IMR-90 (cell line): ENCODE measurements around the gene CATSPER1. TPM values are rescaled to one million over a fixed set of nuclear protein-coding genes. Genes with fewer than 3 reads are reported as not detected.

ENCODE experiments used
- ATAC-seq: fragments of 200-7000 bp; cut with Tn5 transposase; 2 replicates; pipeline ENCODE4 v1.9.1; 2020; ENCODE audit warnings: low read depth, mild to moderate bottlenecking, moderate library complexity
- BruUV-seq: library from RNA; stranded (reverse); fragments of 400-500 nt; replicated peaks from 2 replicates; lab custom pipeline; 2021; lab: Mats Ljungman, UMichigan
- CTCF ChIA-PET: fragments of 300-600 bp; formaldehyde crosslinking; extraction: SDS; loops from one replicate; lab custom pipeline; 2021; ENCODE audit warnings: antibody characterized with exemption; lab: Yijun Ruan, JAX
- POLR2A ChIA-PET: fragments of 300-600 bp; sonication (Branson Sonifier 250); formaldehyde crosslinking; loops from one replicate; lab custom pipeline; 2022; ENCODE audit warnings: antibody characterized with exemption; ENCODE audit not compliant: unreplicated experiment; lab: Charles Lee
- DNase-seq: peaks from one replicate; pipeline ENCODE4 v3.0.0; 2013
- H2AFZ ChIP-seq: replicated peaks from 2 replicates; pipeline ENCODE3; 2013; ENCODE audit warnings: low read length, mild to moderate bottlenecking; ENCODE audit not compliant: poor library complexity
- H2AK5ac ChIP-seq: 2 replicates; pipeline ENCODE4 v1.6.1; 2013; ENCODE audit warnings: low read depth, low read length, inconsistent platforms
- H2AK9ac ChIP-seq: replicated peaks from 2 replicates; pipeline ENCODE3; 2013; ENCODE audit warnings: mild to moderate bottlenecking, low read depth, low read length, moderate library complexity; ENCODE audit not compliant: poor library complexity
- H2BK120ac ChIP-seq: 2 replicates; pipeline ENCODE4 v1.6.1; 2013; ENCODE audit warnings: low read depth, low read length, inconsistent platforms
- H2BK15ac ChIP-seq: 3 replicates; pipeline ENCODE4 v1.6.1; 2013; ENCODE audit warnings: low read depth, low read length, inconsistent platforms
- H2BK20ac ChIP-seq: 2 replicates; pipeline ENCODE4 v1.6.1; 2013; ENCODE audit warnings: low read depth, mild to moderate bottlenecking, inconsistent platforms, low read length, moderate library complexity
- H2BK5ac ChIP-seq: 2 replicates; pipeline ENCODE4 v1.6.1; 2013; ENCODE audit warnings: mild to moderate bottlenecking, low read depth, low read length, inconsistent platforms; ENCODE audit not compliant: poor library complexity, severe bottlenecking
- H3K14ac ChIP-seq: replicated peaks from 2 replicates; pipeline ENCODE4 v1.6.1; 2013; ENCODE audit warnings: low read depth, low read length, inconsistent platforms
- H3K18ac ChIP-seq: 2 replicates; pipeline ENCODE4 v1.6.1; 2013; ENCODE audit warnings: low read depth, low read length, control low read depth
- H3K23ac ChIP-seq: 2 replicates; pipeline ENCODE4 v1.6.1; 2013; ENCODE audit warnings: low read depth, low read length, inconsistent platforms
- H3K27ac ChIP-seq: 2 replicates; pipeline ENCODE4 v1.5.1; 2013; ENCODE audit warnings: mild to moderate bottlenecking, control low read depth, low read length; ENCODE audit not compliant: insufficient read depth
- H3K27me3 ChIP-seq: 2 replicates; pipeline ENCODE4 v1.6.1; 2013; ENCODE audit warnings: low read length; ENCODE audit not compliant: control insufficient read depth, insufficient read depth
- H3K36me3 ChIP-seq: 2 replicates; pipeline ENCODE4 v1.6.1; 2013; ENCODE audit warnings: low read length, mixed read lengths; ENCODE audit not compliant: control insufficient read depth, insufficient read depth
- H3K4ac ChIP-seq: 2 replicates; pipeline ENCODE4 v1.6.1; 2013; ENCODE audit warnings: low read depth, low read length, inconsistent platforms
- H3K4me1 ChIP-seq: 2 replicates; pipeline ENCODE4 v1.6.1; 2013; ENCODE audit warnings: low read length, mixed read lengths; ENCODE audit not compliant: control insufficient read depth, insufficient read depth
- H3K4me2 ChIP-seq: 2 replicates; pipeline ENCODE4 v1.6.1; 2013; ENCODE audit warnings: low read depth, mild to moderate bottlenecking, control low read depth, low read length, moderate library complexity
- H3K4me3 ChIP-seq: 2 replicates; pipeline ENCODE4 v1.5.1; 2013; ENCODE audit warnings: low read depth, mild to moderate bottlenecking, control low read depth, low read length, moderate library complexity; ENCODE audit not compliant: insufficient read depth
- H3K56ac ChIP-seq: 2 replicates; pipeline ENCODE4 v1.6.1; 2013; ENCODE audit warnings: low read length, inconsistent platforms; ENCODE audit not compliant: insufficient read depth; ENCODE audit errors: extremely low read depth
- H3K79me1 ChIP-seq, 2 experiments: 2 replicates each; pipeline ENCODE4 v1.6.1; 2013; ENCODE audit warnings: low read length in 2 of 2, inconsistent platforms in 1 of 2, low read depth in 1 of 2
- H3K9ac ChIP-seq: 2 replicates; pipeline ENCODE4 v1.6.1; 2013; ENCODE audit warnings: low read depth, low read length, control low read depth
- H3K9me1 ChIP-seq: 2 replicates; pipeline ENCODE4 v1.6.1; 2013; ENCODE audit warnings: low read length, inconsistent platforms; ENCODE audit not compliant: insufficient read depth
- H3K9me3 ChIP-seq: 2 replicates; pipeline ENCODE4 v1.6.1; 2013; ENCODE audit warnings: low read length; ENCODE audit not compliant: control insufficient read depth, insufficient read depth
- H4K20me1 ChIP-seq: 2 replicates; pipeline ENCODE4 v1.6.1; 2013; ENCODE audit warnings: low read length, inconsistent platforms; ENCODE audit not compliant: insufficient read depth
- H4K5ac ChIP-seq: 2 replicates; pipeline ENCODE4 v1.6.1; 2013; ENCODE audit warnings: mild to moderate bottlenecking, low read depth, low read length, control low read depth
- H4K8ac ChIP-seq, 2 experiments: 2 replicates each; pipeline ENCODE4 v1.6.1; 2013; ENCODE audit warnings: low read depth in 2 of 2, low read length in 2 of 2, control low read depth in 1 of 2, inconsistent platforms in 1 of 2
- H4K91ac ChIP-seq: 2 replicates; pipeline ENCODE4 v1.6.1; 2013; ENCODE audit warnings: low read depth, low read length, inconsistent platforms; ENCODE audit not compliant: insufficient read depth
- BHLHE40 ChIP-seq: fragments of 150-350 bp; IDR thresholded peaks from 2 replicates; pipeline ENCODE4 v1.6.1; 2016; ENCODE audit warnings: mild to moderate bottlenecking, low read depth, low read length
- CEBPB ChIP-seq: IDR thresholded peaks from 2 replicates; pipeline ENCODE4 v1.6.1; 2012; ENCODE audit warnings: low read depth, low read length, improper control_type of control experiment
- CHD1 ChIP-seq: IDR thresholded peaks from 2 replicates; pipeline ENCODE4 v1.6.1; 2012; ENCODE audit warnings: low read depth, low read length, improper control_type of control experiment
- FOS ChIP-seq: fragments of 150-350 bp; IDR thresholded peaks from 2 replicates; pipeline ENCODE4 v1.6.1; 2016; ENCODE audit warnings: low read depth, low read length
- MAFK ChIP-seq: IDR thresholded peaks from 2 replicates; pipeline ENCODE4 v1.6.1; 2012; ENCODE audit warnings: low read depth, low read length, improper control_type of control experiment
- MAZ ChIP-seq: IDR thresholded peaks from 2 replicates; pipeline ENCODE4 v1.6.1; 2012; ENCODE audit warnings: low read depth, mild to moderate bottlenecking, low read length, improper control_type of control experiment, moderate library complexity, borderline replicate concordance
- MXI1 ChIP-seq: IDR thresholded peaks from 2 replicates; pipeline ENCODE4 v1.6.1; 2012; ENCODE audit warnings: low read depth, mild to moderate bottlenecking, low read length, moderate library complexity, borderline replicate concordance
- NFE2L2 ChIP-seq: fragments of 150-350 bp; IDR thresholded peaks from 2 replicates; pipeline ENCODE4 v1.6.1; 2016; ENCODE audit warnings: low read depth, mild to moderate bottlenecking, low read length
- POLR2A ChIP-seq: IDR thresholded peaks from 2 replicates; pipeline ENCODE4 v1.6.1; 2012; ENCODE audit warnings: mild to moderate bottlenecking, low read depth, low read length
- RAD21 ChIP-seq: IDR thresholded peaks from 2 replicates; pipeline ENCODE4 v1.6.1; 2012; ENCODE audit warnings: low read length, improper control_type of control experiment
- RCOR1 ChIP-seq: IDR thresholded peaks from 2 replicates; pipeline ENCODE4 v1.6.1; 2012; ENCODE audit warnings: mild to moderate bottlenecking, low read length, improper control_type of control experiment; ENCODE audit not compliant: insufficient replicate concordance
- RFX5 ChIP-seq: IDR thresholded peaks from 2 replicates; pipeline ENCODE4 v1.8.0; 2012; ENCODE audit warnings: low read depth, mild to moderate bottlenecking, low read length, moderate library complexity
- SMC3 ChIP-seq: fragments of 150-350 bp; IDR thresholded peaks from 2 replicates; pipeline ENCODE4 v1.6.1; 2016; ENCODE audit warnings: low read depth, mild to moderate bottlenecking, antibody characterized with exemption, low read length, moderate library complexity
- WGBS, 2 experiments: methylation state at CpG; one replicate each; pipeline versions ENCODE4 v1.1.5 to v1.1.7; 2013; ENCODE audit warnings: missing lambda C conversion rate in 2 of 2; ENCODE audit not compliant: insufficient read length in 1 of 2; ENCODE audit errors: extremely low coverage in 2 of 2; 5-methylcytosine and 5-hydroxymethylcytosine counted together
- dilution Hi-C: fragments of 300-500 bp; cut with HindIII; formaldehyde crosslinking; loops from one replicate; pipeline ENCODE4 v1.14.3; 2018; ENCODE audit warnings: low sequenced_read_pairs; ENCODE audit not compliant: unreplicated experiment
- in situ Hi-C: fragments of 300-500 bp; cut with MboI; formaldehyde crosslinking; loops from 3 replicates; pipeline ENCODE4 v1.14.3; 2019; ENCODE audit warnings: low sequenced_read_pairs, inconsistent platforms, mixed read lengths
- intact Hi-C: fragments of 100-400 bp; cut with micrococcal nuclease; formaldehyde crosslinking; loops from 2 replicates; pipeline ENCODE4 v1.10.0; 2022
- polyA plus RNA-seq, 3 experiments: library from polyadenylated mRNA; depleted of rRNA; stranded (reverse); fragments of >200 nt; gene quantifications; 2 replicates each; pipeline ENCODE4 v1.2.3, GENCODE V29; 2012; ENCODE audit warnings: low replicate concordance in 1 of 3
- total RNA-seq: library from RNA; depleted of rRNA; stranded (reverse); fragments of >200 nt; gene quantifications from 2 replicates; pipeline ENCODE4 v1.2.3, GENCODE V29; 2012
- TF ChIP-seq, protein P1 (sequence below): conservative IDR thresholded peaks from 2 replicates; pipeline ENCODE4 v1.5.1; 2012; ENCODE audit warnings: mild to moderate bottlenecking, low read depth, low read length, improper control_type of control experiment
- TF ChIP-seq, protein P2 (sequence below): fragments of 150-350 bp; IDR thresholded peaks from 2 replicates; pipeline ENCODE4 v1.6.1; 2016; ENCODE audit warnings: low read depth, mild to moderate bottlenecking, low read length, moderate library complexity, borderline replicate concordance
- TF ChIP-seq, protein P3 (sequence below): fragments of 150-350 bp; IDR thresholded peaks from 2 replicates; pipeline ENCODE4 v1.6.1; 2017; ENCODE audit warnings: mild to moderate bottlenecking, antibody characterized with exemption, low read length, low read depth

The CATSPER1 gene
- total and polyA plus RNA-seq, 2 of the 4 experiments (the other 2 are of a cell fraction) = 0.18 to 0.91 TPM

DNA sequence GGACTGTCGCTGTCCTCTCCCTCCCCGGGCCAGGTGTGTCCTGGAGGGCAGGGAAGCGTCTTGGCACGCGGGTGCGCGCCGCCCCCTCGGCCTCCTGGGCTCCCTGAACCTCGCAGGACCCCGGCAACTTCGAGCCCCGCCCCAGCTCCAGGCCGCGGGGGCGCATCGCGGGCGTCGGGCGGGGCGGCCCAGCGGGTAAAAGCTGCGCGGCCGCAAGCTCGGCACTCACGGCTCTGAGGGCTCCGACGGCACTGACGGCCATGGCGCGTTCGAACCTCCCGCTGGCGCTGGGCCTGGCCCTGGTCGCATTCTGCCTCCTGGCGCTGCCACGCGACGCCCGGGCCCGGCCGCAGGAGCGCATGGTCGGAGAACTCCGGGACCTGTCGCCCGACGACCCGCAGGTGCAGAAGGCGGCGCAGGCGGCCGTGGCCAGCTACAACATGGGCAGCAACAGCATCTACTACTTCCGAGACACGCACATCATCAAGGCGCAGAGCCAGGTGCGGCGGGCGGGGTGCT, 14.4 kb downstream of the CATSPER1 start, which contains the start of gene CST6:
Gene CST6 (plus strand): TSS at position 224 of the 519 bp plus-strand sequence. CDS start 37 bp downstream, at position 261.
- no peak within 1 kb of the TSS for H4K91ac ChIP-seq
- H3K23ac ChIP-seq = no peak within 1 kb of the TSS
- H3K4me3 ChIP-seq = no peak within 1 kb of the TSS
- H3K27ac ChIP-seq = no peak within 1 kb of the TSS
- H2BK20ac ChIP-seq = no peak within 1 kb of the TSS
- H2AFZ ChIP-seq = peak within 1 kb of the TSS; percentile 81
- H3K36me3 ChIP-seq = no peaks in the 10 kb centered on the region
- H4K5ac ChIP-seq = no peak within 1 kb of the TSS
- H3K4me2 ChIP-seq = no peak within 1 kb of the TSS
- 9% methylated on average over 18 of the region's 61 CpGs; no CpG with 5 or more reads in 1 of the 2 experiments for WGBS, 2 experiments
- no peaks in the 10 kb centered on the region for H3K9me3 ChIP-seq
- H3K9me1 ChIP-seq = peaks cover 19% of the 10 kb centered on the region
- no peak within 1 kb of the TSS for H2BK5ac ChIP-seq
- dilution Hi-C loops = no loop called here
- in situ Hi-C loops = no loop called here
- no peak within 1 kb of the TSS for H4K8ac ChIP-seq
- no peaks in the 10 kb centered on the region for H3K79me1 ChIP-seq
- BruUV-seq = no TSS peak
- peak within 1 kb of the TSS; percentile 65 for H2AK9ac ChIP-seq
- TF ChIP-seq, protein P1, sequence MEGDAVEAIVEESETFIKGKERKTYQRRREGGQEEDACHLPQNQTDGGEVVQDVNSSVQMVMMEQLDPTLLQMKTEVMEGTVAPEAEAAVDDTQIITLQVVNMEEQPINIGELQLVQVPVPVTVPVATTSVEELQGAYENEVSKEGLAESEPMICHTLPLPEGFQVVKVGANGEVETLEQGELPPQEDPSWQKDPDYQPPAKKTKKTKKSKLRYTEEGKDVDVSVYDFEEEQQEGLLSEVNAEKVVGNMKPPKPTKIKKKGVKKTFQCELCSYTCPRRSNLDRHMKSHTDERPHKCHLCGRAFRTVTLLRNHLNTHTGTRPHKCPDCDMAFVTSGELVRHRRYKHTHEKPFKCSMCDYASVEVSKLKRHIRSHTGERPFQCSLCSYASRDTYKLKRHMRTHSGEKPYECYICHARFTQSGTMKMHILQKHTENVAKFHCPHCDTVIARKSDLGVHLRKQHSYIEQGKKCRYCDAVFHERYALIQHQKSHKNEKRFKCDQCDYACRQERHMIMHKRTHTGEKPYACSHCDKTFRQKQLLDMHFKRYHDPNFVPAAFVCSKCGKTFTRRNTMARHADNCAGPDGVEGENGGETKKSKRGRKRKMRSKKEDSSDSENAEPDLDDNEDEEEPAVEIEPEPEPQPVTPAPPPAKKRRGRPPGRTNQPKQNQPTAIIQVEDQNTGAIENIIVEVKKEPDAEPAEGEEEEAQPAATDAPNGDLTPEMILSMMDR = no peak
- TF ChIP-seq RFX5 (no peak), MAZ (no peak), MXI1 (no peak), RAD21 (no peak), MAFK (no peak), SMC3 (no peak), BHLHE40 (no peak), POLR2A (no peak), FOS (no peak), NFE2L2 (no peak), RCOR1 (no peak), CHD1 (no peak), CEBPB (no peak)
- TF ChIP-seq, protein P2, sequence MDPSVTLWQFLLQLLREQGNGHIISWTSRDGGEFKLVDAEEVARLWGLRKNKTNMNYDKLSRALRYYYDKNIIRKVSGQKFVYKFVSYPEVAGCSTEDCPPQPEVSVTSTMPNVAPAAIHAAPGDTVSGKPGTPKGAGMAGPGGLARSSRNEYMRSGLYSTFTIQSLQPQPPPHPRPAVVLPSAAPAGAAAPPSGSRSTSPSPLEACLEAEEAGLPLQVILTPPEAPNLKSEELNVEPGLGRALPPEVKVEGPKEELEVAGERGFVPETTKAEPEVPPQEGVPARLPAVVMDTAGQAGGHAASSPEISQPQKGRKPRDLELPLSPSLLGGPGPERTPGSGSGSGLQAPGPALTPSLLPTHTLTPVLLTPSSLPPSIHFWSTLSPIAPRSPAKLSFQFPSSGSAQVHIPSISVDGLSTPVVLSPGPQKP = no peak
- TF ChIP-seq, protein P3, sequence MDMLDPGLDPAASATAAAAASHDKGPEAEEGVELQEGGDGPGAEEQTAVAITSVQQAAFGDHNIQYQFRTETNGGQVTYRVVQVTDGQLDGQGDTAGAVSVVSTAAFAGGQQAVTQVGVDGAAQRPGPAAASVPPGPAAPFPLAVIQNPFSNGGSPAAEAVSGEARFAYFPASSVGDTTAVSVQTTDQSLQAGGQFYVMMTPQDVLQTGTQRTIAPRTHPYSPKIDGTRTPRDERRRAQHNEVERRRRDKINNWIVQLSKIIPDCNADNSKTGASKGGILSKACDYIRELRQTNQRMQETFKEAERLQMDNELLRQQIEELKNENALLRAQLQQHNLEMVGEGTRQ = no peak
- DNase-seq (no peak), ATAC-seq (0 out of 2 replicates have a peak, but pooled peaks have one; percentile 9)
- intact Hi-C loops = no loop called here
- peaks cover 9% of the 10 kb centered on the region for H3K4me1 ChIP-seq
- H4K20me1 ChIP-seq = no peaks in the 10 kb centered on the region; the same call in 1 of the 2 replicates
- no peak within 1 kb of the TSS for H3K18ac ChIP-seq
- no peak within 1 kb of the TSS for H3K9ac ChIP-seq
- peaks cover 13% of the 10 kb centered on the region for H3K27me3 ChIP-seq
- H3K56ac ChIP-seq = no peak within 1 kb of the TSS
- H2BK120ac ChIP-seq = 0 out of 2 replicates have a peak within 1 kb of the TSS, but pooled peaks have one; percentile 13
- ChIA-PET POLR2A (interaction anchor here (0.6 to 1.7 kb wide), 2 partner anchors 9 to 256 kb away, joined by 6 to 12 read pairs; partner anchors contain the start of gene BANF1), CTCF (no interaction called here)
- H2AK5ac ChIP-seq = peak within 1 kb of the TSS; percentile 24; the same call in 1 of the 2 replicates
- H3K4ac ChIP-seq = peak within 1 kb of the TSS; percentile 10
- 0 out of 3 replicates have a peak within 1 kb of the TSS, but pooled peaks have one; percentile 27 for H2BK15ac ChIP-seq
- no peak within 1 kb of the TSS for H3K14ac ChIP-seq
